IPS DF 4.7 (cell line): Measurements from ENCODE around the gene DCLK3.

Experiments used
- DNase-seq: peaks from one replicate; pipeline ENCODE4 v3.0.0-alpha.2; 2013; ENCODE audit warnings: low spot score; ENCODE audit errors: extremely low read depth

The DCLK3 gene

GRCh38 chr3:36674816-36675215 lies 89.5 kb downstream of the DCLK3 start:
- DNase-seq: no peak

GRCh38 chr3:36669764-36670163 lies 94.6 kb downstream of the DCLK3 start:
- DNase-seq: no peak

GRCh38 chr3:36666166-36666565 lies 98.2 kb downstream of the DCLK3 start:
- no peak for DNase-seq

GRCh38 chr3:36663666-36664291 lies 100.6 kb downstream of the DCLK3 start:
- DNase-seq: no peak

- no peak for DNase-seq
Measured at GRCh38 chr3:36662626-36663025, 101.7 kb downstream of the DCLK3 start.
